ENCODE results near the gene PIGM.

The PIGM gene

DNA sequence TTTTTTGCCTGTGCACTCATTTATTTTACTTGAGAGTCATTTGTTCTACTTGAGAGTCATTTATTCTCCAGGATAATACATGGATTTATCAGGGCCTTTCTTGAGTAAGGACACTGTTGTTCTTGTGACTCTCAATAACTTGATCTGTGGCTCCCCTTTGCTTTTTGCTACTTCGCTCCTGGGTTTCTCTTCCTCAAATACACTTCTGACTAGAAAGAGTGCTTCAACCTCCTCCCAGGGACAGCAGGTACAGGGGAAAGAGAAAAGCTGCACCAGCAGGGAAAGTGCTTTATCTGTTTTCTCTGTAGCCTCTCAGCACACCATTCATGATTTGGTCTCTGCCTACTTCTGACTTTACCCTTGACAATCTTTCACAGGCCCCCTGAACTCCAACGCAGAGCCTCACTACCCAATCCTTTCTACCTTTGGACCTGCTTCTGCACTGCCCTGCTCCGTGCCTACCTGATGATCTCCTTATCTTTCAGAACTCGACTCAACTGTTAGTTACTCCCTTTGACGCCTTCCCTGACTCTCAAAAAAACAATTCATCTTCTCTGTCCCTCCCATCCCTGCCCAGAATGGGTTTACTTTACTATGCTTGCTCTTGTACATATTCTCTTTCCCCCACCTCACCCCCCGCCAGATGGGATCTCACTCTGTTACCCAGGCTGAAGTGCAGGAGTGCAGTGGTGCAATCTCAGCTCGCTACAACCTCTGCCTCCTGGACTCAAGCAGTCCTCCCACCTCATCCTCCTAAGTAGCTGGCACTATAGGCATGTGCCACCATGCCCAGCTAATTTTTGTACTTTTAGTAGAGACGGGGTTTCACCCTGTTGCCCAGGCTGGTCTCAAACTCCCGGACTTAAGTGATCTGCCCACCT lies 15.6 kb upstream of the PIGM start:
- no peaks in the 10 kb centered on the region for H3K9me3 ChIP-seq (ENCODE audit: control insufficient read depth in 1 of 2, low read length in 2 of 2)
- H3K4me1 ChIP-seq (ENCODE audit: control insufficient read depth in 1 of 2, insufficient read depth in 2 of 2, low read length in 2 of 2): peaks cover 13 to 17% of the 10 kb centered on the region in 2 donors
- H3K36me3 ChIP-seq (ENCODE audit: control insufficient read depth in 1 of 2, insufficient read depth in 2 of 2, low read length in 2 of 2): no peaks in the 10 kb centered on the region
- H3K4me3 ChIP-seq (ENCODE audit: low read depth in 1 of 2, low read length in 2 of 2): peak overlapping the region in 1 of 2 donors; percentile 5
- no peak overlapping the region for H3K27ac ChIP-seq (ENCODE audit: low read depth, low read length)
- H3K9ac ChIP-seq (ENCODE audit: low read depth in 1 of 2, low read length in 2 of 2): no peak overlapping the region
- no peaks in the 10 kb centered on the region for H3K27me3 ChIP-seq (ENCODE audit: control insufficient read depth in 1 of 2, insufficient read depth in 2 of 2, low read length in 2 of 2)

DNA sequence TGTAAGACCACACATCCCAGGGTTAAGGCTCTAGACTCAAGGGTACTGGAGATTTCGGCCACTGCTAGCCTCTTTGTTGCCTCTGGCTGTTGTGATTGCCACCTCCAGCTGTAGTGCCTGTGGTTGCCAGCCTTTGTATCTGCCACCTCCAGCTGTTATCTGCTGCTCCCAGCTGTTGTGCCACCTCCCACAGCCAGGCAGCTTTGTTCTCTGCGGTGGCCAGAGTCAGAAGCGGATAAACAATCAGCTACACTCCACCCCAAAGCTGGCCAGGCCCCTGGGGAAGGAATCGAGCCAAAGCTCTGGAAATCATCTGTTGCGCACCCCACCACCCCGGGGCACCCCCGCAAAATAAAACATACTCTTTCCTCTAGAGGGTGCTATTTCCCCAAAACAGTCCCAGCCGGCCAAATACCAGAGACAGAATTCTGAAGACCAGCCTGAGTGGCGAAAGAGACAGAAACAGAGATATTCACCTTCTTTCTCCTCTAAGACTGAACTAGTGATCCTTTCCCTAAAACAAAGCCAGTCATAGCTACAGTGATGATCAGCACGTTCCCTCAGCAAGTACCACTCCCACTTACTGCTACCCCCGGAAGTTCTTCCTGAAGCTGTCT lies 14.8 kb upstream of the PIGM start:
- Histone ChIP-seq H3K4me3 (ENCODE audit: low read depth in 1 of 2, low read length in 2 of 2) (peak overlapping the region in 1 of 2 donors; percentile 5), H3K36me3 (ENCODE audit: control insufficient read depth in 1 of 2, insufficient read depth in 2 of 2, low read length in 2 of 2) (no peaks in the 10 kb centered on the region), H3K4me1 (ENCODE audit: control insufficient read depth in 1 of 2, insufficient read depth in 2 of 2, low read length in 2 of 2) (peaks cover 13 to 17% of the 10 kb centered on the region in 2 donors), H3K9ac (ENCODE audit: low read depth in 1 of 2, low read length in 2 of 2) (no peak overlapping the region), H3K9me3 (ENCODE audit: control insufficient read depth in 1 of 2, low read length in 2 of 2) (no peaks in the 10 kb centered on the region), H3K27ac (ENCODE audit: low read depth, low read length) (no peak overlapping the region), H3K27me3 (ENCODE audit: control insufficient read depth in 1 of 2, insufficient read depth in 2 of 2, low read length in 2 of 2) (no peaks in the 10 kb centered on the region)

DNA sequence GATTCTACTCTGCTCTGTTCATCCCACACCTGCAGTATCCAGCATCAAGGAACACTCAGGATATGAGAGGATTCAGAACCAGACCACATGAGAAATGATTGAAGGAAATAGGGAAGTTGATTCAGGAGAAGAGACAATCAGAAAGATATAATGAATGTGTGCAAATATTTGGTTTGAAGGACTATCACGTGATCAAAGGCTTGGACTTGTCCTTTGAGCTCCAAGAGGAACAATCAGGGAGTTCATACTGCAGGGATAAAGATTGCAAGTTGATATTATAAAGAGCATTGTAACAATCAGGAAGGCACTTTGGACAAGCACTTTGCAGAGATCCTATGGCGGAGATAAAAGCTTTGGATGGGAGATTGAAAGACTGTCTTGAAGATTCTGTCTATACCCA lies 13.9 kb upstream of the PIGM start:
- Histone ChIP-seq H3K9ac (ENCODE audit: low read depth in 1 of 2, low read length in 2 of 2) (no peak overlapping the region), H3K9me3 (ENCODE audit: control insufficient read depth in 1 of 2, low read length in 2 of 2) (no peaks in the 10 kb centered on the region), H3K27ac (ENCODE audit: low read depth, low read length) (no peak overlapping the region), H3K4me3 (ENCODE audit: low read depth in 1 of 2, low read length in 2 of 2) (no peak overlapping the region), H3K36me3 (ENCODE audit: control insufficient read depth in 1 of 2, insufficient read depth in 2 of 2, low read length in 2 of 2) (no peaks in the 10 kb centered on the region), H3K4me1 (ENCODE audit: control insufficient read depth in 1 of 2, insufficient read depth in 2 of 2, low read length in 2 of 2) (peaks cover 13 to 20% of the 10 kb centered on the region in 2 donors), H3K27me3 (ENCODE audit: control insufficient read depth in 1 of 2, insufficient read depth in 2 of 2, low read length in 2 of 2) (no peaks in the 10 kb centered on the region)

DNA sequence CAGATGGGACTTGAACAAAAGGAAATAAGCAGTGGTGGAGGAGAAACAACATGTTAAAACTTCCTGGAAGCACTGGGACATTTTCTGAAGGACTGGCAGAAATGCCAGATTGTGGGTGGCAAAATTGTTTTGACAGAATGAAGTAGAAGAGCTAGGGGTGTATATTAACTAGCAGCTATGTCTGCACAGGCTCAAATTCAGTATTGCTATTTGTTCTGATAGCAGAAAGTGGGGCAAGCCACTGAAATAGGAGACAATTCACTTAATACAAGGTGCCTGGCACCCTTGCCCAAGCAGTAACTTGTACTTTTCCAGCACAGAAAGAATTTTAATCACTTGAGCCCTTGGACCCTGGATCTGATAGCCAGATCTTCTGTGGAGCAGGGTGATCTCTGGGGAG lies 11.8 kb upstream of the PIGM start:
- Histone ChIP-seq H3K4me1 (ENCODE audit: control insufficient read depth in 1 of 2, insufficient read depth in 2 of 2, low read length in 2 of 2) (peaks cover 13 to 20% of the 10 kb centered on the region in 2 donors), H3K27ac (ENCODE audit: low read depth, low read length) (no peak overlapping the region), H3K4me3 (ENCODE audit: low read depth in 1 of 2, low read length in 2 of 2) (no peak overlapping the region), H3K36me3 (ENCODE audit: control insufficient read depth in 1 of 2, insufficient read depth in 2 of 2, low read length in 2 of 2) (no peaks in the 10 kb centered on the region), H3K27me3 (ENCODE audit: control insufficient read depth in 1 of 2, insufficient read depth in 2 of 2, low read length in 2 of 2) (no peaks in the 10 kb centered on the region), H3K9ac (ENCODE audit: low read depth in 1 of 2, low read length in 2 of 2) (no peak overlapping the region), H3K9me3 (ENCODE audit: control insufficient read depth in 1 of 2, low read length in 2 of 2) (no peaks in the 10 kb centered on the region)

DNA sequence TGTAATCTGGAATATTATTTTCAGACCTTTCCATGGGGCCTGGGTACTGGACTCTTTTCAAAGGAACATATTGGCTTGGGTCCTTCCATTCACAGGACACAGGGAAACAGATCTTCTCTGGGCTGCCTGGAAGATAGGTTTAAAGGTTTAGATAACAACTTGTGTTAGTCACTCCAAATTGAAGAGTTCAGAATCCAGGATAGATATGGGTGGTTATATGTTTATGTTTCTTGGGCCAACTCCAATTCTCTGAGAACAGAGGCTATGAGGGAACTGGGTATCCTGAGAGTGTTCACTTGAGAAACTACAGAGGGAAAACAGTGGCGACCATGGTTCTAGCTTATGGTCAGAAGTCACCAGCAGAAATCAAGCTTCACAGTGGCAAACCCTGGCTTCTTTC lies 8.7 kb upstream of the PIGM start:
- no peaks in the 10 kb centered on the region for H3K9me3 ChIP-seq (ENCODE audit: control insufficient read depth in 1 of 2, low read length in 2 of 2)
- no peaks in the 10 kb centered on the region for H3K27me3 ChIP-seq (ENCODE audit: control insufficient read depth in 1 of 2, insufficient read depth in 2 of 2, low read length in 2 of 2)
- no peak overlapping the region for H3K4me3 ChIP-seq (ENCODE audit: low read depth in 1 of 2, low read length in 2 of 2)
- peaks cover 0 to 4% of the 10 kb centered on the region in 2 donors for H3K4me1 ChIP-seq (ENCODE audit: control insufficient read depth in 1 of 2, insufficient read depth in 2 of 2, low read length in 2 of 2)
- no peak overlapping the region for H3K27ac ChIP-seq (ENCODE audit: low read depth, low read length)
- no peaks in the 10 kb centered on the region for H3K36me3 ChIP-seq (ENCODE audit: control insufficient read depth in 1 of 2, insufficient read depth in 2 of 2, low read length in 2 of 2)
- H3K9ac ChIP-seq (ENCODE audit: low read depth in 1 of 2, low read length in 2 of 2): no peak overlapping the region

DNA sequence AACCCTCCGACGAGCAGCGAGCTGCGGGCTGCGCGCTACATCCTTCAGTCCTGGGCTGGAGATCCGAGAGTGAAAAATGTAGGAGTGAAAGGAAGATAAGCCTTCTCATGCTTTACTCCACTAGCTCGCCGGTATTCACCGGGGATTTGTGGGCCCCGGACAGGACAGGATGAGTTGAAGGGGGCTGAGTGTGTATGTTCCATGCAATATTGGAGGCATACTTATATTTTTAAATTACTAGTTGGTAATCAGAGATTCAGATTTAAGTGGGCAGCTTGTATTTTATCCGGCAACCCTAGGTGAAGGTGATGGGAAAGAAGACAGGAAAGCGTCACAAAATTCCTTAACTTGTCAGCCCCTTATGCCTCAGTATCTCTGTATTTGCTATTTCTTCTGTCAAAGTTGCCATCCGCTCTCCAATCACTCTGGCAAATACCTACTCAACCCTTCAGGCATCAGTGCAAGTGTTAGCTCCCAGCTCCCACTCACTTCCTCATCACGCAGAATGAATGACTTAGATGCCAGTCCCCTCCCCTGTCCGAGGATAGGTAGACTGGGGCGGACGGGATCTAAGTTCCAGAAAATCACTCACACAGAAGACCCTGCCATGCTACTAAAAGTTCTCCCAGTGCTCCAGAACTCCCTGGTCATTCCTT lies 503 bp upstream of the PIGM start:
- H3K27ac ChIP-seq (ENCODE audit: low read depth, low read length): no peak overlapping the region
- no peaks in the 10 kb centered on the region for H3K27me3 ChIP-seq (ENCODE audit: control insufficient read depth in 1 of 2, insufficient read depth in 2 of 2, low read length in 2 of 2)
- H3K9ac ChIP-seq (ENCODE audit: low read depth in 1 of 2, low read length in 2 of 2): peak overlapping the region; percentile 64 to 76
- H3K4me3 ChIP-seq (ENCODE audit: low read depth in 1 of 2, low read length in 2 of 2): peak overlapping the region; percentile 91 to 94
- peaks cover 26% of the 10 kb centered on the region in 2 donors for H3K4me1 ChIP-seq (ENCODE audit: control insufficient read depth in 1 of 2, insufficient read depth in 2 of 2, low read length in 2 of 2)
- H3K36me3 ChIP-seq (ENCODE audit: control insufficient read depth in 1 of 2, insufficient read depth in 2 of 2, low read length in 2 of 2): peaks cover 0 to 4% of the 10 kb centered on the region in 2 donors
- H3K9me3 ChIP-seq (ENCODE audit: control insufficient read depth in 1 of 2, low read length in 2 of 2): no peaks in the 10 kb centered on the region

DNA sequence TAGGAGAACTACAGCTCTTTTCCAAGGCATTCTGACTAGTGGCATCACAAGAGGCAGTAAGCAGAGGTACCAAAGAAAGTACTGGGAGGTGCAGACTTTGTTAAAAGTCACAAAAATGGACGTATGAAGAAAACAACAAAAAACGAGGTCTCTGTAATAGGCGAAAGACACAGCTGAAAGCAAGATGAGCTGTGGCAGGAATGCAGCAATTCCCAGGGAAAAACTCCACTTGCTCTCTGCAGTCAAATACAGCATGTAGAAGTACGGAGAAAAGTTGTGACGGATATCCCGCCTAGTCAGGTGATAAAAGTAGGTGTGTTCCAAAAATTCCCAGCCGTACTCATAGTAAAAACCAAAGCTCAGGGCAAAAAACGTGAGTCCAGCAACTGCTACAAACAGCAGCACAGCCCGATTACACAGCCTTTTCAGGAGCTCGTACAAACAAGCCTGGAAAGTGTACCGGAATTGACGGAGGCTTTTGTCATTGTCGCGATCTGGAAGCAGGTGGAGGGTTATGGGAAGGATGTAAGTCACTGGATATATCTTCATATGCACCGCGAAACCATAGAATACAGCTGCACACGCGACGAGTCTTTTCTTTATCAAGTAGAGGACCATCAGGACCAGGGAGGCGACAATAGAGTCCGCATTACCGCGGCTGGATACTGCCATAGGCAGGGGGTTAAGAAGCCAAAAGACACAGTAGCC lies 979 bp downstream of the PIGM start:
- Histone ChIP-seq H3K4me1 (ENCODE audit: control insufficient read depth in 1 of 2, insufficient read depth in 2 of 2, low read length in 2 of 2) (peaks cover 26% of the 10 kb centered on the region in 2 donors), H3K9ac (ENCODE audit: low read depth in 1 of 2, low read length in 2 of 2) (peak overlapping the region; percentile 64 to 83), H3K9me3 (ENCODE audit: control insufficient read depth in 1 of 2, low read length in 2 of 2) (no peaks in the 10 kb centered on the region), H3K27ac (ENCODE audit: low read depth, low read length) (no peak overlapping the region), H3K4me3 (ENCODE audit: low read depth in 1 of 2, low read length in 2 of 2) (peak overlapping the region; percentile 91 to 94), H3K36me3 (ENCODE audit: control insufficient read depth in 1 of 2, insufficient read depth in 2 of 2, low read length in 2 of 2) (peaks cover 0 to 4% of the 10 kb centered on the region in 2 donors), H3K27me3 (ENCODE audit: control insufficient read depth in 1 of 2, insufficient read depth in 2 of 2, low read length in 2 of 2) (no peaks in the 10 kb centered on the region)

DNA sequence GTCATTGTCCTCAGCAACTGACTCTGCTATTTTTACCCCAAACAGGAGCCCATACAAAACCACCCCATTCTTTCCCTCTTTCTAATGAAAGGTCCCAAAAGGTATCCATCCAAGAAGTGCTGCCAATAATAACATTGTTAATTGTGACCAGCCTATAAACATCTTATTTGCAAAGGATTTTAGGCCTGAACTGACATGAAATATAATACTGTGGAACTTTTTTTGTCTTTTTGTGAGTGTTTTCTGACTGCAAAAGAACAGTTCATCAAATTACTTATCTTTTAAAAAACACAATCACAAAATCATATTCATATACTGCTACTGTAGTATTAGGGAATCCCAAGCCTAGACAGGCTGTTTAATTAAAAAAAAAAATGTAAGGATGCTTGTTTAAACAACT lies 3.4 kb downstream of the PIGM start:
- Histone ChIP-seq H3K9ac (ENCODE audit: low read depth in 1 of 2, low read length in 2 of 2) (no peak overlapping the region), H3K9me3 (ENCODE audit: control insufficient read depth in 1 of 2, low read length in 2 of 2) (no peaks in the 10 kb centered on the region), H3K4me3 (ENCODE audit: low read depth in 1 of 2, low read length in 2 of 2) (no peak overlapping the region), H3K27me3 (ENCODE audit: control insufficient read depth in 1 of 2, insufficient read depth in 2 of 2, low read length in 2 of 2) (no peaks in the 10 kb centered on the region), H3K4me1 (ENCODE audit: control insufficient read depth in 1 of 2, insufficient read depth in 2 of 2, low read length in 2 of 2) (peaks cover 37 to 39% of the 10 kb centered on the region in 2 donors), H3K36me3 (ENCODE audit: control insufficient read depth in 1 of 2, insufficient read depth in 2 of 2, low read length in 2 of 2) (peaks cover 0 to 4% of the 10 kb centered on the region in 2 donors), H3K27ac (ENCODE audit: low read depth, low read length) (no peak overlapping the region)

DNA sequence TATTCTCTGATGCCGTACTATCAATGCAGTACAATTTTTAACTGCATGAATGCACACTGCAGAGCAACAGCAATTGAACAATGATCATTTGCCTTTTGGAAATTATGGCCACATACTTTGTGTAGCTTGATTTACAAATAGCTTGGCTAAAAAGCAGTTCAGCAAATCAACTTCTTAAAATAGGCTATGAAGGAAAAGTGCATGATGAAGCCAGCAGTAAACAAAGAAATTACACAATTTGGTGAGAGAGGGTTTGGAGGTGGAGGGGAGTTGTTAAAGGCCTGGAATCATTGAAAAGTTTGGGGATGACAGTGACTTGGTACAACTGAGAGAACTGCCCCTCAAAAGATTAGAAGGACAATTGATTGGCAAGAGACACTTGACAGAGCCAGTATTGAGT lies 6.5 kb downstream of the PIGM start:
- Histone ChIP-seq H3K4me3 (ENCODE audit: low read depth in 1 of 2, low read length in 2 of 2) (no peak overlapping the region), H3K36me3 (ENCODE audit: control insufficient read depth in 1 of 2, insufficient read depth in 2 of 2, low read length in 2 of 2) (peaks cover 0 to 4% of the 10 kb centered on the region in 2 donors), H3K27ac (ENCODE audit: low read depth, low read length) (no peak overlapping the region), H3K9ac (ENCODE audit: low read depth in 1 of 2, low read length in 2 of 2) (no peak overlapping the region), H3K4me1 (ENCODE audit: control insufficient read depth in 1 of 2, insufficient read depth in 2 of 2, low read length in 2 of 2) (peaks cover 19 to 36% of the 10 kb centered on the region in 2 donors), H3K9me3 (ENCODE audit: control insufficient read depth in 1 of 2, low read length in 2 of 2) (no peaks in the 10 kb centered on the region), H3K27me3 (ENCODE audit: control insufficient read depth in 1 of 2, insufficient read depth in 2 of 2, low read length in 2 of 2) (no peaks in the 10 kb centered on the region)

Data from duodenal mucosa (tissue), 2 donors.